Raji (cell line): Measurements from ENCODE around the gene FHIT.

Source experiments
- POLR2A ChIP-seq: IDR thresholded peaks from 2 replicates; pipeline ENCODE4 v1.6.1; 2011; ENCODE audit warnings: low read depth, low read length, control low read depth; ENCODE audit not compliant: insufficient read depth

Gene FHIT

GRCh38 chr3:60274646-60275045 is 976.6 kb downstream of the FHIT start:
- TF ChIP-seq POLR2A, result no peak

GRCh38 chr3:60274098-60274497 is 977.2 kb downstream of the FHIT start:
- no peak for TF ChIP-seq POLR2A

- TF ChIP-seq POLR2A, result no peak
Observed at GRCh38 chr3:60269829-60270266, 981.4 kb downstream of the FHIT start.

- TF ChIP-seq POLR2A, result no peak
Observed at GRCh38 chr3:60269377-60269776, 981.9 kb downstream of the FHIT start.

- no peak for TF ChIP-seq POLR2A
Observed at GRCh38 chr3:60268123-60268522, 983.1 kb downstream of the FHIT start.

- no peak for TF ChIP-seq POLR2A
Observed at GRCh38 chr3:60266444-60266843, 984.8 kb downstream of the FHIT start.

GRCh38 chr3:60263191-60263590 is 988.1 kb downstream of the FHIT start:
- no peak for TF ChIP-seq POLR2A

- no peak for TF ChIP-seq POLR2A
Observed at GRCh38 chr3:60262546-60262945, 988.7 kb downstream of the FHIT start.

GRCh38 chr3:60260546-60260945 is 990.7 kb downstream of the FHIT start:
- no peak for TF ChIP-seq POLR2A

- no peak for TF ChIP-seq POLR2A
Observed at GRCh38 chr3:60250810-60251209, 1000.4 kb downstream of the FHIT start.

GRCh38 chr3:60250206-60250605 is 1001.0 kb downstream of the FHIT start:
- TF ChIP-seq POLR2A, result no peak

GRCh38 chr3:60246361-60246760 is 1004.9 kb downstream of the FHIT start:
- no peak for TF ChIP-seq POLR2A

GRCh38 chr3:60243456-60243855 is 1007.8 kb downstream of the FHIT start:
- TF ChIP-seq POLR2A, result no peak

GRCh38 chr3:60240492-60240891 is 1010.8 kb downstream of the FHIT start:
- TF ChIP-seq POLR2A, result no peak

GRCh38 chr3:60238550-60238949 is 1012.7 kb downstream of the FHIT start:
- no peak for TF ChIP-seq POLR2A

- no peak for TF ChIP-seq POLR2A
Observed at GRCh38 chr3:60229502-60229901, 1021.8 kb downstream of the FHIT start.

GRCh38 chr3:60228823-60229222 is 1022.4 kb downstream of the FHIT start:
- no peak for TF ChIP-seq POLR2A

- TF ChIP-seq POLR2A, result no peak
Observed at GRCh38 chr3:60226912-60227311, 1024.3 kb downstream of the FHIT start.

GRCh38 chr3:60225848-60226247 is 1025.4 kb downstream of the FHIT start:
- no peak for TF ChIP-seq POLR2A

GRCh38 chr3:60220768-60221167 is 1030.5 kb downstream of the FHIT start:
- TF ChIP-seq POLR2A, result no peak
